IMR-90 (cell line): ENCODE results near the gene NPAS3. TPM values are rescaled to one million over a fixed set of nuclear protein-coding genes. Genes with fewer than 3 reads are reported as not detected.
A peak's percentile ranks its signal among the peaks of the same experiment; 100 is the strongest.

Experiments used
- ATAC-seq: fragments of 200-7000 bp; cut with Tn5 transposase; 2 replicates; pipeline ENCODE4 v1.9.1; 2020; ENCODE audit warnings: low read depth, mild to moderate bottlenecking, moderate library complexity
- BruUV-seq: library from RNA; stranded (reverse); fragments of 400-500 nt; replicated peaks from 2 replicates; lab custom pipeline; 2021; lab: Mats Ljungman, UMichigan
- CTCF ChIA-PET: fragments of 300-600 bp; formaldehyde crosslinking; extraction: SDS; loops from one replicate; lab custom pipeline; 2021; ENCODE audit warnings: antibody characterized with exemption; lab: Yijun Ruan, JAX
- POLR2A ChIA-PET: fragments of 300-600 bp; sonication (Branson Sonifier 250); formaldehyde crosslinking; loops from one replicate; lab custom pipeline; 2022; ENCODE audit warnings: antibody characterized with exemption; ENCODE audit not compliant: unreplicated experiment; lab: Charles Lee
- DNase-seq: peaks from one replicate; pipeline ENCODE4 v3.0.0; 2013
- H2AFZ ChIP-seq: replicated peaks from 2 replicates; pipeline ENCODE3; 2013; ENCODE audit warnings: low read length, mild to moderate bottlenecking; ENCODE audit not compliant: poor library complexity
- H2AK5ac ChIP-seq: 2 replicates; pipeline ENCODE4 v1.6.1; 2013; ENCODE audit warnings: low read depth, low read length, inconsistent platforms
- H2AK9ac ChIP-seq: replicated peaks from 2 replicates; pipeline ENCODE3; 2013; ENCODE audit warnings: mild to moderate bottlenecking, low read depth, low read length, moderate library complexity; ENCODE audit not compliant: poor library complexity
- H2BK120ac ChIP-seq: 2 replicates; pipeline ENCODE4 v1.6.1; 2013; ENCODE audit warnings: low read depth, low read length, inconsistent platforms
- H2BK15ac ChIP-seq: 3 replicates; pipeline ENCODE4 v1.6.1; 2013; ENCODE audit warnings: low read depth, low read length, inconsistent platforms
- H2BK20ac ChIP-seq: 2 replicates; pipeline ENCODE4 v1.6.1; 2013; ENCODE audit warnings: low read depth, mild to moderate bottlenecking, inconsistent platforms, low read length, moderate library complexity
- H2BK5ac ChIP-seq: 2 replicates; pipeline ENCODE4 v1.6.1; 2013; ENCODE audit warnings: mild to moderate bottlenecking, low read depth, low read length, inconsistent platforms; ENCODE audit not compliant: poor library complexity, severe bottlenecking
- H3K14ac ChIP-seq: replicated peaks from 2 replicates; pipeline ENCODE4 v1.6.1; 2013; ENCODE audit warnings: low read depth, low read length, inconsistent platforms
- H3K18ac ChIP-seq: 2 replicates; pipeline ENCODE4 v1.6.1; 2013; ENCODE audit warnings: low read depth, low read length, control low read depth
- H3K23ac ChIP-seq: 2 replicates; pipeline ENCODE4 v1.6.1; 2013; ENCODE audit warnings: low read depth, low read length, inconsistent platforms
- H3K27ac ChIP-seq: 2 replicates; pipeline ENCODE4 v1.5.1; 2013; ENCODE audit warnings: mild to moderate bottlenecking, control low read depth, low read length; ENCODE audit not compliant: insufficient read depth
- H3K27me3 ChIP-seq: 2 replicates; pipeline ENCODE4 v1.6.1; 2013; ENCODE audit warnings: low read length; ENCODE audit not compliant: control insufficient read depth, insufficient read depth
- H3K36me3 ChIP-seq: 2 replicates; pipeline ENCODE4 v1.6.1; 2013; ENCODE audit warnings: low read length, mixed read lengths; ENCODE audit not compliant: control insufficient read depth, insufficient read depth
- H3K4ac ChIP-seq: 2 replicates; pipeline ENCODE4 v1.6.1; 2013; ENCODE audit warnings: low read depth, low read length, inconsistent platforms
- H3K4me1 ChIP-seq: 2 replicates; pipeline ENCODE4 v1.6.1; 2013; ENCODE audit warnings: low read length, mixed read lengths; ENCODE audit not compliant: control insufficient read depth, insufficient read depth
- H3K4me2 ChIP-seq: 2 replicates; pipeline ENCODE4 v1.6.1; 2013; ENCODE audit warnings: low read depth, mild to moderate bottlenecking, control low read depth, low read length, moderate library complexity
- H3K4me3 ChIP-seq: 2 replicates; pipeline ENCODE4 v1.5.1; 2013; ENCODE audit warnings: low read depth, mild to moderate bottlenecking, control low read depth, low read length, moderate library complexity; ENCODE audit not compliant: insufficient read depth
- H3K56ac ChIP-seq: 2 replicates; pipeline ENCODE4 v1.6.1; 2013; ENCODE audit warnings: low read length, inconsistent platforms; ENCODE audit not compliant: insufficient read depth; ENCODE audit errors: extremely low read depth
- H3K79me1 ChIP-seq, 2 experiments: 2 replicates each; pipeline ENCODE4 v1.6.1; 2013; ENCODE audit warnings: low read length in 2 of 2, inconsistent platforms in 1 of 2, low read depth in 1 of 2
- H3K9ac ChIP-seq: 2 replicates; pipeline ENCODE4 v1.6.1; 2013; ENCODE audit warnings: low read depth, low read length, control low read depth
- H3K9me1 ChIP-seq: 2 replicates; pipeline ENCODE4 v1.6.1; 2013; ENCODE audit warnings: low read length, inconsistent platforms; ENCODE audit not compliant: insufficient read depth
- H3K9me3 ChIP-seq: 2 replicates; pipeline ENCODE4 v1.6.1; 2013; ENCODE audit warnings: low read length; ENCODE audit not compliant: control insufficient read depth, insufficient read depth
- H4K20me1 ChIP-seq: 2 replicates; pipeline ENCODE4 v1.6.1; 2013; ENCODE audit warnings: low read length, inconsistent platforms; ENCODE audit not compliant: insufficient read depth
- H4K5ac ChIP-seq: 2 replicates; pipeline ENCODE4 v1.6.1; 2013; ENCODE audit warnings: mild to moderate bottlenecking, low read depth, low read length, control low read depth
- H4K8ac ChIP-seq, 2 experiments: 2 replicates each; pipeline ENCODE4 v1.6.1; 2013; ENCODE audit warnings: low read depth in 2 of 2, low read length in 2 of 2, control low read depth in 1 of 2, inconsistent platforms in 1 of 2
- H4K91ac ChIP-seq: 2 replicates; pipeline ENCODE4 v1.6.1; 2013; ENCODE audit warnings: low read depth, low read length, inconsistent platforms; ENCODE audit not compliant: insufficient read depth
- CHD1 ChIP-seq: IDR thresholded peaks from 2 replicates; pipeline ENCODE4 v1.6.1; 2012; ENCODE audit warnings: low read depth, low read length, improper control_type of control experiment
- CTCF ChIP-seq: conservative IDR thresholded peaks from 2 replicates; pipeline ENCODE4 v1.5.1; 2012; ENCODE audit warnings: mild to moderate bottlenecking, low read depth, low read length, improper control_type of control experiment
- USF2 ChIP-seq: fragments of 150-350 bp; IDR thresholded peaks from 2 replicates; pipeline ENCODE4 v1.6.1; 2017; ENCODE audit warnings: mild to moderate bottlenecking, antibody characterized with exemption, low read length, low read depth
- WGBS, 2 experiments: methylation state at CpG; one replicate each; pipeline versions ENCODE4 v1.1.5 to v1.1.7; 2013; ENCODE audit warnings: missing lambda C conversion rate in 2 of 2; ENCODE audit not compliant: insufficient read length in 1 of 2; ENCODE audit errors: extremely low coverage in 2 of 2; 5-methylcytosine and 5-hydroxymethylcytosine counted together
- dilution Hi-C: fragments of 300-500 bp; cut with HindIII; formaldehyde crosslinking; loops from one replicate; pipeline ENCODE4 v1.14.3; 2018; ENCODE audit warnings: low sequenced_read_pairs; ENCODE audit not compliant: unreplicated experiment
- in situ Hi-C: fragments of 300-500 bp; cut with MboI; formaldehyde crosslinking; loops from 3 replicates; pipeline ENCODE4 v1.14.3; 2019; ENCODE audit warnings: low sequenced_read_pairs, inconsistent platforms, mixed read lengths
- intact Hi-C: fragments of 100-400 bp; cut with micrococcal nuclease; formaldehyde crosslinking; loops from 2 replicates; pipeline ENCODE4 v1.10.0; 2022
- polyA plus RNA-seq, 3 experiments: library from polyadenylated mRNA; depleted of rRNA; stranded (reverse); fragments of >200 nt; gene quantifications; 2 replicates each; pipeline ENCODE4 v1.2.3, GENCODE V29; 2012; ENCODE audit warnings: low replicate concordance in 1 of 3
- total RNA-seq: library from RNA; depleted of rRNA; stranded (reverse); fragments of >200 nt; gene quantifications from 2 replicates; pipeline ENCODE4 v1.2.3, GENCODE V29; 2012

The NPAS3 gene
- total and polyA plus RNA-seq, 2 of the 4 experiments (the other 2 are of a cell fraction) = not detected

GRCh38 chr14:33668066-33668465 is 729.4 kb downstream of the NPAS3 start:
- H4K20me1 ChIP-seq = no peaks in the 10 kb centered on the region
- H2BK20ac ChIP-seq = no peak overlapping the region
- H3K9ac ChIP-seq = no peak overlapping the region
- in situ Hi-C loops (no loop called here), intact Hi-C loops (no loop called here), dilution Hi-C loops (no loop called here)
- ATAC-seq = no peak
- no peak overlapping the region for H4K5ac ChIP-seq
- whole genome bisulfite sequencing, 2 experiments = no CpG with 5 or more reads among the region's 4 CpGs
- no peak overlapping the region for H3K56ac ChIP-seq
- no peak overlapping the region for H2BK120ac ChIP-seq
- H3K9me3 ChIP-seq = no peaks in the 10 kb centered on the region
- H3K4ac ChIP-seq = no peak overlapping the region
- no peaks in the 10 kb centered on the region for H3K9me1 ChIP-seq
- no peak overlapping the region for H3K18ac ChIP-seq
- no peak overlapping the region for H2AK5ac ChIP-seq
- ChIA-PET POLR2A (no interaction called here), CTCF (no interaction called here)
- H3K23ac ChIP-seq = no peak overlapping the region
- no peaks in the 10 kb centered on the region for H3K36me3 ChIP-seq
- H2AFZ ChIP-seq = no peak overlapping the region
- H3K14ac ChIP-seq = no peak overlapping the region
- H2AK9ac ChIP-seq = no peak overlapping the region
- H3K4me2 ChIP-seq = no peak overlapping the region
- H2BK5ac ChIP-seq = no peak overlapping the region
- BruUV-seq = no TSS peak
- H3K27ac ChIP-seq = no peak overlapping the region
- H3K79me1 ChIP-seq = no peaks in the 10 kb centered on the region
- H3K27me3 ChIP-seq = no peaks in the 10 kb centered on the region
- H2BK15ac ChIP-seq = no peak overlapping the region
- no peak overlapping the region for H4K8ac ChIP-seq
- peak; percentile 11 for DNase-seq
- H4K91ac ChIP-seq = no peak overlapping the region
- no peak overlapping the region for H3K4me3 ChIP-seq
- no peaks in the 10 kb centered on the region for H3K4me1 ChIP-seq
- no peak for TF ChIP-seq USF2
- TF ChIP-seq CTCF = no peak
- TF ChIP-seq CHD1 = no peak
